Osteoblast (primary cell): ENCODE measurements around the gene TMEM63B. TPM values are rescaled to one million over a fixed set of nuclear protein-coding genes. Genes with fewer than 3 reads are reported as not detected.

Experiments used
- DNase-seq: peaks from one replicate; pipeline ENCODE4 v3.0.0; 2011; ENCODE audit warnings: low spot score, mixed read lengths; ENCODE audit not compliant: insufficient read length; ENCODE audit errors: missing footprints
- H2AFZ ChIP-seq: 2 replicates; pipeline ENCODE4 v1.6.0; 2011; ENCODE audit warnings: mild to moderate bottlenecking, low read length
- H3K27ac ChIP-seq: 2 replicates; pipeline ENCODE4 v1.5.1; 2011; ENCODE audit warnings: mild to moderate bottlenecking, low read depth, low read length, moderate library complexity
- H3K27me3 ChIP-seq: 2 replicates; pipeline ENCODE4 v1.6.0; 2012; ENCODE audit warnings: mild to moderate bottlenecking, control low read depth, inconsistent platforms, low read length, moderate library complexity; ENCODE audit not compliant: insufficient read depth
- H3K36me3 ChIP-seq: 2 replicates; pipeline ENCODE4 v1.5.1; 2011; ENCODE audit warnings: mild to moderate bottlenecking, low read length, control low read depth, moderate library complexity; ENCODE audit not compliant: insufficient read depth
- H3K4me1 ChIP-seq: 2 replicates; pipeline ENCODE4 v1.5.1; 2011; ENCODE audit warnings: mild to moderate bottlenecking, low read length, control low read depth, moderate library complexity; ENCODE audit not compliant: insufficient read depth
- H3K4me2 ChIP-seq: 2 replicates; pipeline ENCODE4 v1.6.0; 2011; ENCODE audit warnings: mild to moderate bottlenecking, low read length; ENCODE audit not compliant: insufficient read depth
- H3K4me3 ChIP-seq: fragments of 200-600 bp; sonication (generic); 3 replicates; pipeline ENCODE4 v1.5.1; 2012; ENCODE audit warnings: mild to moderate bottlenecking, low read length, inconsistent platforms; ENCODE audit not compliant: insufficient read depth
- H3K79me2 ChIP-seq: 2 replicates; pipeline ENCODE4 v1.6.0; 2012; ENCODE audit warnings: mild to moderate bottlenecking, low read length, control low read depth, inconsistent platforms; ENCODE audit not compliant: insufficient read depth
- H3K9me3 ChIP-seq: 2 replicates; pipeline ENCODE4 v1.5.1; 2011; ENCODE audit warnings: low read depth, low read length, control low read depth
- H4K20me1 ChIP-seq: 2 replicates; pipeline ENCODE4 v1.6.0; 2012; ENCODE audit warnings: mild to moderate bottlenecking, low read length, control low read depth; ENCODE audit not compliant: insufficient read depth
- CTCF ChIP-seq: IDR thresholded peaks from 2 replicates; pipeline ENCODE4 v1.5.1; 2011; ENCODE audit warnings: mild to moderate bottlenecking, low read depth, low read length, moderate library complexity; ENCODE audit errors: extremely low read depth
- total RNA-seq: library from RNA; depleted of rRNA; stranded (reverse); fragments of >200 nt; gene quantifications from 2 replicates; pipeline ENCODE4 v1.2.3, GENCODE V29; 2012

Gene TMEM63B
- total RNA-seq, 1 donor: 36.6 TPM

- no peaks in the 10 kb centered on the region for H4K20me1 ChIP-seq
- no peak for DNase-seq
- H2AFZ ChIP-seq: no peak overlapping the region
- no peaks in the 10 kb centered on the region for H3K79me2 ChIP-seq
- H3K27ac ChIP-seq: no peak overlapping the region
- H3K36me3 ChIP-seq: no peaks in the 10 kb centered on the region
- H3K27me3 ChIP-seq: no peaks in the 10 kb centered on the region
- no peak overlapping the region for H3K4me3 ChIP-seq
- no peaks in the 10 kb centered on the region for H3K9me3 ChIP-seq
- H3K4me2 ChIP-seq: no peak overlapping the region
- no peaks in the 10 kb centered on the region for H3K4me1 ChIP-seq
- no peak for TF ChIP-seq CTCF
These were observed 75.1 kb downstream of the TMEM63B start for GRCh38 chr6:44202332-44202971.

GRCh38 chr6:44202972-44203750, 75.8 kb downstream of the TMEM63B start:
- no peaks in the 10 kb centered on the region for H4K20me1 ChIP-seq
- no peak overlapping the region for H3K4me3 ChIP-seq
- no peak overlapping the region for H3K4me2 ChIP-seq
- no peaks in the 10 kb centered on the region for H3K9me3 ChIP-seq
- no peaks in the 10 kb centered on the region for H3K27me3 ChIP-seq
- no peak overlapping the region for H3K27ac ChIP-seq
- TF ChIP-seq CTCF: no peak
- no peak for DNase-seq
- no peaks in the 10 kb centered on the region for H3K79me2 ChIP-seq
- H3K36me3 ChIP-seq: no peaks in the 10 kb centered on the region
- no peak overlapping the region for H2AFZ ChIP-seq
- H3K4me1 ChIP-seq: no peaks in the 10 kb centered on the region

- Histone ChIP-seq H3K4me1 (no peaks in the 10 kb centered on the region), H3K36me3 (no peaks in the 10 kb centered on the region), H3K79me2 (no peaks in the 10 kb centered on the region), H3K27me3 (no peaks in the 10 kb centered on the region), H4K20me1 (no peaks in the 10 kb centered on the region), H2AFZ (no peak overlapping the region), H3K27ac (no peak overlapping the region), H3K9me3 (no peaks in the 10 kb centered on the region), H3K4me2 (no peak overlapping the region), H3K4me3 (no peak overlapping the region)
- no peak for DNase-seq
- TF ChIP-seq CTCF: no peak
These were observed 76.6 kb downstream of the TMEM63B start for GRCh38 chr6:44203955-44204354.

Other genes with a start within 250 kb of the TMEM63B start
- gene MRPL14, start 102 bp upstream of the TMEM63B start, total RNA-seq: 47.7 and 49.9 TPM in 2 replicates
- gene CAPN11, start 31.3 kb downstream of the TMEM63B start, total RNA-seq: not detected in 2 replicates
- gene MYMX, start 89.4 kb downstream of the TMEM63B start, total RNA-seq: not detected in 2 replicates
- gene SLC29A1, start 96.0 kb downstream of the TMEM63B start, total RNA-seq: 8.0 and 10.0 TPM in 2 replicates
- gene HSP90AB1, start 119.5 kb downstream of the TMEM63B start, total RNA-seq: 676 and 702 TPM in 2 replicates
- gene SLC35B2, start 130.0 kb downstream of the TMEM63B start, total RNA-seq: 86.0 and 94.1 TPM in 2 replicates
- gene NFKBIE, start 138.0 kb downstream of the TMEM63B start, total RNA-seq: 3.2 and 4.7 TPM in 2 replicates
- not detected in 2 replicates for gene TMEM151B, start 142.9 kb downstream of the TMEM63B start, total RNA-seq
- 6.2 and 6.5 TPM in 2 replicates for gene AARS2, start 185.8 kb downstream of the TMEM63B start, total RNA-seq
- gene SPATS1, start 215.1 kb downstream of the TMEM63B start, total RNA-seq: not detected in 2 replicates